ENCODE results near the gene CALML5. TPM values are rescaled to one million over a fixed set of nuclear protein-coding genes. Genes with fewer than 3 reads are reported as not detected.

The CALML5 gene
- total and polyA plus RNA-seq, 4 donors, result not detected

DNA sequence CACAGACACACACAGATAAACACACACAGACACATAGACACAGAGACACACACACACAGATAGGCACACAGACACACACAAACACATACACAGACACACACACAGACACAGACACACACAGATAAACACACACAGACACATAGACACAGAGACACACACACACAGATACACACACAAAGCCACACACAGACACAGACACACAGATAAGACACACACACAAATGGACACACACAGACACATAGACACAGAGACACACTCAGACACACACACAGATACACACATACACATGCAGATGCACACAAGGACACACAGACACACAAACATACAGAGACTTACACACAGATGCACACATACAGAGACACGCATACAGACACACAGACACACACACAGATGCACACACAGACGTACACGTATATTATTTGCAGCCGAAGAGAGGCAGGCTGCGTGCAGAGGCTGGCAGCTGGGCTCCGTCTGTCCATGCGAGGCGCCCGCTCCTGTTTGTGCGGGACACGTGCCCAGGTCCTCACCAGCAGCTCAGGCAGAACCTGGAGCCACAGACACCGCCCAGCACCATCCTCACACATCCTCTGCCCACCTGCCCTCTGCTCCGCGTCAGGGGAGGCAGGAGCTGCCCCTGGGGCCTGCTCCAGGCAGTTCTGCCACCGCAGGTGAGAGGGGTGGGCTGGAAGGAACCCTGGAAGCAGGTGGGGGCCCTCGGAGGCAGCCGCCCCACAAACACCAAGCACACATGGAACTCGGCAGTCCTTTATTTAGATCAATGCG, 1.2 kb downstream of the CALML5 start:
- H3K36me3 ChIP-seq (ENCODE audit: control insufficient read depth in 4 of 4, insufficient read depth in 4 of 4, low read length in 4 of 4), result no peaks in the 10 kb centered on the region
- peaks cover 0 to 22% (median 6%) of the 10 kb centered on the region in 5 donors for H3K4me1 ChIP-seq (ENCODE audit: control insufficient read depth in 5 of 5, insufficient read depth in 5 of 5, low read length in 5 of 5)
- no peak for DNase-seq
- no peak overlapping the region for H3K27ac ChIP-seq (ENCODE audit: low read depth in 1 of 2, low read length in 1 of 2)
- no peaks in the 10 kb centered on the region for H3K27me3 ChIP-seq (ENCODE audit: control insufficient read depth in 3 of 3, insufficient read depth in 3 of 3, low read length in 2 of 3)
- TF ChIP-seq CTCF (IDR thresholded peaks at IDR 0.05; ENCODE audit: control extremely low read depth, extremely low read depth), result no peak
- WGBS, 2 donors, result 94 to 95% methylated on average over 19 of the region's 19 CpGs
- no peak for ATAC-seq (ENCODE audit: insufficient read depth, low FRiP score)
- H3K9ac ChIP-seq (ENCODE audit: insufficient read depth in 1 of 2, low read length in 2 of 2), result no peak overlapping the region
- H3K9me3 ChIP-seq (ENCODE audit: control insufficient read depth in 4 of 4, insufficient read depth in 3 of 4, low read length in 3 of 4), result no peaks in the 10 kb centered on the region
- no peak overlapping the region for H3K4me3 ChIP-seq

GRCh38 chr10:5497289-5497688, 2.1 kb downstream of the CALML5 start:
- Histone ChIP-seq H3K27me3 (ENCODE audit: control insufficient read depth in 3 of 3, insufficient read depth in 3 of 3, low read length in 2 of 3) (no peaks in the 10 kb centered on the region), H3K9me3 (ENCODE audit: control insufficient read depth in 4 of 4, insufficient read depth in 3 of 4, low read length in 3 of 4) (peaks cover 0 to 7% (median 0%) of the 10 kb centered on the region in 4 donors), H3K36me3 (ENCODE audit: control insufficient read depth in 4 of 4, insufficient read depth in 4 of 4, low read length in 4 of 4) (no peaks in the 10 kb centered on the region), H3K27ac (ENCODE audit: low read depth in 1 of 2, low read length in 1 of 2) (no peak overlapping the region), H3K4me1 (ENCODE audit: control insufficient read depth in 5 of 5, insufficient read depth in 5 of 5, low read length in 5 of 5) (peaks cover 0 to 15% (median 2%) of the 10 kb centered on the region in 5 donors), H3K9ac (ENCODE audit: insufficient read depth in 1 of 2, low read length in 2 of 2) (no peak overlapping the region), H3K4me3 (no peak overlapping the region)
- WGBS, 2 donors, result 93 to 95% methylated on average over 6 of the region's 6 CpGs
- no peak for TF ChIP-seq CTCF (IDR thresholded peaks at IDR 0.05; ENCODE audit: control extremely low read depth, extremely low read depth)
- DNase-seq (no peak), ATAC-seq (ENCODE audit: insufficient read depth, low FRiP score) (no peak)

- Histone ChIP-seq H3K4me1 (ENCODE audit: control insufficient read depth in 5 of 5, insufficient read depth in 5 of 5, low read length in 5 of 5) (peaks cover 0 to 13% (median 0%) of the 10 kb centered on the region in 5 donors), H3K9me3 (ENCODE audit: control insufficient read depth in 4 of 4, insufficient read depth in 3 of 4, low read length in 3 of 4) (peaks cover 0 to 8% (median 0%) of the 10 kb centered on the region in 4 donors), H3K4me3 (no peak overlapping the region), H3K9ac (ENCODE audit: insufficient read depth in 1 of 2, low read length in 2 of 2) (no peak overlapping the region), H3K36me3 (ENCODE audit: control insufficient read depth in 4 of 4, insufficient read depth in 4 of 4, low read length in 4 of 4) (no peaks in the 10 kb centered on the region), H3K27ac (ENCODE audit: low read depth in 1 of 2, low read length in 1 of 2) (no peak overlapping the region), H3K27me3 (ENCODE audit: control insufficient read depth in 3 of 3, insufficient read depth in 3 of 3, low read length in 2 of 3) (no peaks in the 10 kb centered on the region)
- TF ChIP-seq CTCF (IDR thresholded peaks at IDR 0.05; ENCODE audit: control extremely low read depth, extremely low read depth), result no peak
- 92 to 93% methylated on average over 25 of the region's 25 CpGs for WGBS, 2 donors
- DNase-seq (no peak), ATAC-seq (ENCODE audit: insufficient read depth, low FRiP score) (no peak)
Measured at GRCh38 chr10:5496261-5497250, 2.8 kb downstream of the CALML5 start.
